ENCODE results near the gene MEA1.
A peak's percentile ranks its signal among the peaks of the same experiment; 100 is the strongest.
"Not testable (repeated sequence)": the region's sequence is repeated elsewhere in the genome, so short reads cannot be mapped to it uniquely, and the experiment has no call there.

Gene MEA1

DNA sequence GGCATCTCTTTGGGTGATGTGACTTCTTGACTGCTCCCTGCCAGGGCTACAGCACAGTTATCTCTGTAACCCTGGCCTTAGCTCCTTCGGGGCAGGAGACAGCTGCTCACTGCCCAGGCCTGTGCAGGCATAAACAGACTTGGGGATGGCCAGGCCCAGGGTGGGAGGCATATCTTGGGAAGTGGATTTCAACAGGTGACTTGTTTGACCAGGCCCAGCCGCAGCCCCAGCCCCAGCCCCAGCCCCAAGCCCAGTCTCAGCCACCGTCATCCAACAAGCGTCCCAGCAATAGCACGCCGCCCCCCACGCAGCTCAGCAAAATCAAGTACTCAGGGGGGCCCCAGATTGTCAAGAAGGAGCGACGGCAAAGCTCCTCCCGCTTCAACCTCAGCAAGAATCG, 7.5 kb downstream of the MEA1 start:
- DNase-seq, result no peak

DNA sequence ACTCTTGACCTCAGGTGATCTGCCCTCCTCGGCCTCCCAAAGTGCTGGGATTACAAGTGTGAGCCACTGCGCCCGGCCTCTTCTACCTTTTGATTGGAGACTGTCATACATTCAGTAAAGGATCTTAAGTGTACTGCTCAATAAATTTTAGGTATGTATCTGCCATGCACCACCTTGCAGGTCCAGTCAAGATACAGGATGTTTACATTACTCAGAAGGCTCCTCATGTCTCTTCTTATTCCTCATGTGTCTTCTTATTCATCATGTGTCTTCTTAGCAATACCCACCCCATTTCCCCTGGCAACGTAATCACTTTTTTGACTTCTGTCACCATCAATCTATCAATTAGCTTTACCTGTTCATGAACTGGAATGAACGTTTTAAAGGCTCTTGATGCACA, 7.9 kb downstream of the MEA1 start:
- DNase-seq, result no peak

DNA sequence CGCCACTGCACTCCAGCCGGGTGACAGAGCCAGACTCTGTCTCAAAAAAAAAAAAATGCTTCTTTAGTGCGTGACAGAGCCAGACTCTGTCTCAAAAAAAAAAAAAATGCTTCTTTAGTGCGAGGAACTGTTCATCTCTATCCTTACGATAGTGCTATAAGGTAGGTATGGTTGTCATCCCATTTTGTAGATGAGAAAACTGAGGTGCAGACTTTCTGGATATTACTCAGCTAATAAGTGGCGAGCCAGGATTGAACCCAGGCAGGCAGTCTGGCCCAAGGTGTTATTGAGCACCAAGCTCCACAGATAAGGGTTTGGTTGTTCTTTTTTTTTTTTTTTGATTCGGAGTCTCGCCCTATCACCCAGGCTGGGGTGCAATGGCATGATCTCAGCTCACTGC, 11.9 kb downstream of the MEA1 start:
- DNase-seq, result no peak

DNA sequence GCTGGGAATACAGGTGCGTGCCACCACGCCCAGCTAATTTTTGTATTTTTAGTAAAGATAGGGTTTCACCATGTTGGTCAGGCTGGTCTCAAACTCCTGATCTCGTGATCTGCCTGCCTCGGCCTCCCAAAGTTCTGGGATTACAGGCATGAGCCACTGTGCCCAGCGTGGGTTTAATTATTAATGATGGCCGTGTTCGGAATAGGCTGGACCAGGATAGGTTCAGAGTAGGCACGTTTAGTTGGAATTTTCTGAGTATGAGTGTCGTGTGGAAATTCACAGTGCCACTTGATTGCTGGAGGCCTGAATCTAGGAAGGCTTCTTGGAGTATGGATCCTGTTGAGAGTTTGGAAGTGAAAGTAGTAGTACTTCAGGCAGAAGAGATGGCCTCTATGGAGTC, 15.5 kb downstream of the MEA1 start:
- DNase-seq, result not testable (repeated sequence)

DNA sequence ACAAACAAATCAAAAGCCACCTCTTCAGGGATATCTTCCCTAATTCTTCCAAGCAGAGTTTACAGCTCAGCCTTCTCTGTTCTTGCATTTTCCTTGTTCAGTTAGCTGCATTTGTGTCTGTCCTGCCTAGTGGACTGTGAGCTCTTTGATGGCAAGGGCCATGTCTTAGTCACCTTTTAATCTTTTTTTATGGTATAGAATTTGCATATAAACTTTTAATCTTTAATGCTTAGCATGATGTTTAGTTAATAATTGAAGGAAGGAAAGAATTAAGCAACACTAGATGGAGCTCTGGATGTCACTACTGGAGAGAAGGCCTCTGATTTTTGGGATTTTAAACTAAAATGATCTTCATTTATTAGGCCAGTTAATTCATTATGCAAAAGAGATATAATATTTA, 17.2 kb downstream of the MEA1 start:
- DNase-seq, result no peak

DNA sequence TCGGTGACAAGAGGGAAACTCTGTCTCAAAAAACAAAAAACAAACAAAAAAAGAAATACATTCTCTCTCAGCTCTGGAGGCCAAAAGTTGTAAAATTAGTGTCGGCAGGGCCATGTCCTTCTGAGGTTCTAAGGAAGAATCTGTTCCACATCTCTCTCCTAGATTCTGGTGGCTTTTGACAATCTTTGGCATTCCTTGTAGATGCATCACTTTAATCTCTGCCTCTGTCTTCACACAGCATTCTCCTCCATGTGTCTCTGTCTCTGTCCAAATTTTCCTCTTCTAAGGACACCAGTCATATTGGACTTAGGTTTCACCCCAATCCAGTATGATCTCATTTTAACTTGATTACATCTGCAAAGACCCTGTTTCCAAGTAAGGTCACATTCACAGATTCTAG, 20.3 kb downstream of the MEA1 start:
- DNase-seq, result no peak

DNA sequence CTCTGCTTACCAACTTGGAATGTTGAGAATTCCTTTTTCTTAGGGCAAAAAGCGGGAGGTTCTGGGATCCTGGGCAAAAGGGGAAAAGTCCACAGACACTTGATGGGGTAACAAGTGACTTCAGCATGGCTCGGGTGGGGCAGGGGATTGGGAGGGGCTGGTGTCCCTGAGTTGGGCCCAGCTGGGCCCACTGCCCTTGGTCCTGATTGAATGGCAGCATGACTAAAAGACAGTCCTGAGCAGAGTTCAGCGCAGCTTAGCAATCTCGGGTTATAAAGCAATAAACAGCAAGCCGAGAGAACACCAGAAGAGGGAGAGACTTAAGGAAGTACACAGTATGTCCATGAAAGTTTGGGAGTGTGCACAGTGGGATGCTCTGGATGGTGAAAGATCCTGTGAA, 23.8 kb downstream of the MEA1 start:
- DNase-seq, result no peak

DNA sequence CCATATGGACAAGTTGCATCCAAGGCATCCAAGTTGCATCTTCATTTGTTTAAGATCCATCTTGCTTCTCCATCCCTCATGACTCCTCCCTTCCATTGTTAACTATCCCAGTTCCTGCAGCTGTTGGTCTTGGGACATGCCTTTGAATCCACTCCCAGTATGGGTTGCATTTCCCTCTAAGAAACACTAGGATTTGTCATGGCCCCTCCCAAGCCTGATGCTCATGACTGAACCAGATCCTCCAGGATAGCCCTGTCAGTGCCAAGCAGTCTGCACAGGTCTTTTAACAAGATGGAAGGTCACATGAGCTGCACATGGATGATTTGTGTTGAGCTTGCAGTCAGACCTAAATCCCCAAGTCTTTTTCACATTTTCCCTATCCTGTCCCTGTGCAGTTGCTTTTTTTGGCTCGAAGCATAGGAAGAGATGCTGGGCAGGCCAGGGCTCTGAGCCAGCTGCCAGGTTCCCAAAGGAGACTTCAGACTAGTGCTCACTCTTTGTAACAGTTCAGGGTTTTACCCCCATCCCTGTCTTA, 25.2 kb downstream of the MEA1 start:
- no peak for DNase-seq

DNA sequence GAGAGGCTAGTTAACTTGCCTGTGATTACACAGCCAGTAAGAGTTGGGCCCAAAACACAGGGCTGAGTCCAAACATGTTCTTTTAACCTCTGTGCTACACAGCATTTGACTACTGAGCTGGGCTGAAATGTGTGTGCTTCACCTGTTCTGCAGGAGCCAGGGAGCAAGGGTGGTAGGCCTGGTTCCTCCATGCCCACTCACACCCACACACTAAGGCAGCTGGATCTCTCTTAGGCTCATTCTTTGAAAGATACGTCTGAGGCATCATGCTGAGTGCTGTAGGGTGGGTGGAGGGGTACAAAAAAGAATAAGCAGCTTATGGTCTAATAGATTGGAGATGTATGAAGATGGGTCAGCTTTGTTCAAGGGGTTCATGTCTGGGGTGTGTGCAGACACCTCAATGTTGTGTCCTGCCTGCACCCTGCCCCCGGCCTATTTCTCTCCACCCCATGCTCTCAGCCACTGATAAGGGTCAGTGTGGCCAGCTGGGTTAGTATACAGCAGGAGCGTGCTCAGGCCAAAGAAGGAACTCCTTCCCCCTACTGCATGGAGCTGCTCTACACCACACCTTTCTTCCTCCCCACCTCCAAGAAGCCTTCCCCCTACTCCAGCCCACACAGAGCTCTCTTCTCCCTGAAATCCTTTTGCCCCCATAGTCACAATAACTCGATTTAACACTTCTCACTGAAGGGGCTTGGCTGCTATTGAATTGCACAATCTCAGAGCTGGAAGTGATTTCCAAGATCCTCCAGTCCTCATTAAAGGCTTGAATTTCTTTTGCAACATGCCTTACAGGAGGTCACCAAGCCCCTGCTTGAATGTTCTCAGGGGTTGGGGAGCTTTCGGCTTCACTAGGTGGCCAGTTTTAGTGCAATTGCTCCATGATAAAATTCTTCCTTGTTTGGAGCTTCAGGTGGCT, 26.0 kb downstream of the MEA1 start:
- DNase-seq, result no peak

DNA sequence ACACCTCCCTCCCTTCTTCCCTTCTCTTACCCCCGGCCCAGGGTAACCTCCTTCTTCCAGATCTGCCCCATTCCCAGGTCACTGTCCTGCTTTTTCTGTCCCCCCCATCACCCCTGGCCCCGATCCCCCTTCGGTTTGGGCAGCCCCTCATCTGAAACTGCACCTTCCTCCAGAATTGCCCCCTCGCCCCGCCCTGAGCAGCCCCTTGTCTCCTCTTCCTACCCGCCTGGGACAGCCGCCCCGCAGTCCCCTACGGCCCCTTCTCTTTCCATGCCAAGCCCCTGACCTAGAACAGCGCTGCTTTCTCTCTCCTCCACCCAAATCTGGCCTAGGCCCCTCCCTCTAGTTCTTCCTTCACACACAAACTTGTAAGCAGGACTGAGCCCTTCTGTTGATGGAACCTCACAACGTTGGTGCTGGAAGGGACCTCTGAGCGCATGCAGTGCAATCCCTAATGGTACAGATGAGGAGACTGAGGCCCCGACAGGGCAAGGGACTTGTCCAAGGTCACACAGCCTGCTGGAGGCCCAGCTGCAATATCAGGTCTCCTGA, 28.7 kb downstream of the MEA1 start:
- no peak for DNase-seq

DNA sequence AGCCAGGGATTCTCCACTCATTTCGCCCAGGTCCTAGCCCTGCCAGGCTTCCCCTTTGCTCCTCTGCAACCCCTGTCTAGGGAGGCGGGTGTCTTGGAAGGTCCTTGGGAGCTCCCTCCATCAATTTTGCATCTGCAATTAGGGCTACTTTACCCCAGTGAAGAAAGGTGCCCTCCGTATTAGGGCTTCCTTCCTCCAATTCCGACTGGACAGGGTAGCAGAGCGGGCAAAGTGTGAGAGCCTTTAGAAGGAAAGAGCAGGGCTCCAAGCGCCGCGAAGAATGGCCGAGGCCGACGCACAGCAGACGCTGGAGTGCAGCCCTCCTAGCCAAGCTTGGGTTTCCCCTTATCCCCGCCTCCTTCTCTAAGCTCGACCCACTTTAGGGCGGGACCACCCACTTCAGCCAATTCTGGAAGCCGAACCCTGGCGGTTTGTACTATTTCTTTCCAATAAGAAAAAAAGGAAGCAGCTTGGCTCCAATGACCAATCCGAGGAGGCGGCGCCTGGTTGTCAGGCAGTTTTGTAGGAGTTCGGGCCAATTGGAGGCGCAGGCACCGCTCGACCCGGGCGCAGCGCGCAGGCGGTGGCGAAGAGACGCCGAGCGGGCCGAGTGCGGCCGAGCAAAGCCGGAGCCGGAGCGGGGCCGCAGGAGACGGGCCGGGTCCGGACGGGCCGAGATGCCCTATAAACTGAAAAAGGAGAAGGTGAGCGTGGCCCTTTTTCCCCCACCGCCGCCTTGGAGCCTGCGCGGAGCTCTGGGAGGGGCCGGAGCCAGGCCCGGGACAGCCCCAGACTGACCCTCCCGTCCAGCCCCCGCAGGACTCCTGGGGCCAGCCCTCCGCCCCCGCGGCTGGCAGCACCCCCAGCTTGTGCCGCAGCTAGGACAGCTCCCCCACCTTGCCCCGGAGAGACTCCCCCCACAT, 29.5 kb downstream of the MEA1 start, which contains the start of gene PPP2R5D:
TSS of gene PPP2R5D (plus strand) at position 570 of the 923 bp plus-strand sequence. CDS start at position 678, 108 bp downstream.
- peak; percentile 99 for DNase-seq

DNA sequence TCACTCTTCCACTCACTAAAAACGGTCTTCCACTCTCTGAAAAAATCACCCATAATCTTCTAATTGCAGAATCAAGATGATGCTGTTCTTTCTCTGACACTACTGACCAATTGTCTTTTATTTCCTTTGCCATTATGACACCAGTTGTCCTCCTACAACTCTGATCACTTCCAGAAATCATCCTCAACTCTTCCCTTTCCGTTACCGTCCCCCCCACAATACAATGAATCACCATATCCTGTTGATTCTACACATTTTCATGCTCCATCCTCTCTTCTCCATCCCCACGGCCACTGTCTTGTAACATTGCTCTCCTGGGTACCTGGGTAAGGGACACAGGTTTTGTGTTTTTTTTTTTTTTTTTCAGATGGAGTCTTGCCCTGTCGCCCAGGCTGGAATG, 31.9 kb downstream of the MEA1 start:
- no peak for DNase-seq

DNA sequence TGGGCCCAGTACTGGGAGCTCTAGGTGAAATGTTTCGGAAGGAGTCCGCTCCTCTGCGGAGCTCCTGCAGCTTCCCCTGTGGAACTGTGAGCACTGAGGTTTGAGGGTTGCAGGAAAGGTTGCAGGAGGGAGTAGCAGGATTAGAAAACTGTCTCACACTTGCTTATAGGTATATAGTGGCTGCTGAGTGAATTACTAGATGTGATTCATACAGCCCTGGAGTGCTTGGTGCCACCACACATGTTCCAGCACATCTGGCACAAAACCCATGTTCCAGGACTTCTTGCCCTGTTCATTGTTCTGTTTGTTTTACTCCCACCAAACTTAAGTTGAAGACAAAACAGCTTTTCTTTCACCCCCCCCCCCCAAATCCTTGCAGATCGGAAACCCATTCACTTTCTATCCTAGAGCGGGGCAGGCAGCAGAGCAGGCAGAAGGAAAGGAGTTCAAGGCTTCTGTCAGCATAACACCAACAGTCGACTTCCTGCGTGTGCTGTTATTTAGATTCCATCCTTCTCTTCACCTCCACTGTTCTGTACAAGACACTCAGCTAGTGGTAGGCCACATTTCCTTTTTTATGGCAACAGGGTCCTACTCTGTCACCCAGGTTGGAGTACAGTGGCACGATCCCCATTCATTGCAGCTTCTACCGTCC, 34.1 kb downstream of the MEA1 start:
- DNase-seq, result no peak

DNA sequence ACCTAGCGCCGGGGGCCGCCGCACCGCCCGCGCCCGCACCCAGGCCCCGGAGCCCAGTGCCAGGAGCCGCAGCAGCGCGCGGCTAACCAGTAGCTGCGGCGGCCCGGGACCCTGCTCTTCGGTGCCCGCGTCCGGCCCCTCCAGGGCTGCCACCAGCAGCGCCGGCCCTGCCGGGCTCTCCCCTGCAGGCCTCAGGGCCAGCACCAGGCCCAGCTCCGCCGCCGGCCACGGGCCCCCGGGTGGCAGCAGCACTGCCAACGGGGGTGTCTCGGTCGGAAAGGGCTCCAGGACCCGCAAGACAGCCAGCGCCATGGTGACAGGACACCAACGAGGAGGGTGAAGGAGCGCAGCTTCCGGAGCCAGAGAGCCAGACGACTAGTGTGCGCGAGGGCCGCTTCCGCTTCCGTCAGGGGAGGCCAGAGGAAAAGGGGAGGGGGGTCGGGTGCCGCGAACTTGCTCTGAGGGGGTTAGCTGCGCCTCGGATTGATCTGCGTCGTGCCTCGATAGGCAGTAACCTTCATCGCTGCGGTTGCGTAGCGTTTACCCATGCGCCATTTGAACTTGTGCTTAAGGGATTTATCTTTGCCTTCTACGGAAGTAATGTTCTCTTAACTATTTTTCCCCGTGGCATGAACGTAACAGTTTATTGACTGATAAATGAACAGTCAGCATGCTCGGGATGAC, 34.8 kb downstream of the MEA1 start, which contains the start of gene PEX6:
TSS of gene PEX6 (minus strand) at position 343 of the 684 bp plus-strand sequence. CDS start at position 312, 31 bp downstream.
- DNase-seq, result peak; percentile 90

DNA sequence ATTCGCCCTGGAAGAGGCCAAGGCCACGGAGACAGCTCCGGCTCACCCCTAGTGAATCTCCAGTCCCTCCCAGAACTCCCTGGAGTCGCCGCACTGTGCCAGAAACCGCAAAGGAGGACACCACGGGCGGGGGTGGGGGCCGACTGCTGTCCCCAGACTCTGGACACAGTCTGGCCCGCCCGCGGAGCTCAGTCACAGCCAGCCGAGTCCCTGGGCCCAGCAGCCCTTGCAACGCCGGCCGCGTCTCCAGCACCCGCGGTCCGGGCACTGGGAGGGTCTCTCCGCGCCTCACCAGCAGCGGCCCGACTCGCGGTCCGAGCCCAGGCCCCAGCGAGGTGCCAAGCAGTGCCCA, 35.3 kb downstream of the MEA1 start:
- DNase-seq, result no peak

DNA sequence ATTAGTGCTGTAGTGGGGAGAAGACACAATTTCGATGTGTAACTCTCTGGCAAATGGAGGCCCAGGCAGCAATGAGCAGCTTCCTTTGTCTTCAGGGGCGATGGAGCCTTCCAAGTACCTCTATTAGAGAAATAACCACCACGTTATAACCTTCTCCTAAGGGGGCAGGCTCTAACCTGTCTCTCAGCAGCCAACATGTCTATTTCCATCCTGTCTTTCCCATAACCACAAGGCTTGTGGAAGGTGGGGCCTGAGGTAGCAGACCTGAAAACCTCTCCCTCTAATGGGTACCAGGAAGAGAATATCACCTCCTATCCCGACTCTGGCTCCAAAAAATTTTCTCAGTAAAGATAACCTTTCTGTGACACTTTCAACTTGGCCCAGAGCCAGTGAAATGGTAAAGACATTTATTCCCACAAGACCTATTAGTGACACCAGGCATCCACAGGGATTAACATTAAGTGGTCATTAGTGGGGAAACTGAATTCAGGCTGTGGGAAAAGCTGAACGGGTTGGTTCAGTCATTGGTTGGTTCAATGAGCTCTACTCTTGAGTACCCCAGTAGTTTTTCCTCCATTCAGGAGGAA, 38.7 kb downstream of the MEA1 start:
- no peak for DNase-seq

DNA sequence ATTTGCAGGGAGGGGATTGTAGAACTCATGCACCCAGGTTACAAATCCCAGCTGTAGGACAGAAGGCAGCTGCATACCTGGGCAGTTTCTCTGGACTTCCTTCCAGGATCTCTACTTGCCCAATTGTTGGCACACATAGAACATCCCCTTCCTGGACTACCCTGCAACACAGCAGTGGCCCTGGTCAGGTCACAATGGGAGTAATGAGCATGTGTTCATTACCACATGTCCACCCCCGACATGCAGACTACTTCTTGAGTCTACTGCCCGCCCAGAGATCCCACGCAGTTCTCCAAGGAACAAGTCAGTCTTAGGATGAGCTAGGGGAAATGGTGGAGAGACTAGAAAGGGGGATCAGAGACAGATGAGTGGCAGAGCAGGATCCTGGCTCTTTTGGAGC, 39.8 kb downstream of the MEA1 start:
- DNase-seq, result no peak

DNA sequence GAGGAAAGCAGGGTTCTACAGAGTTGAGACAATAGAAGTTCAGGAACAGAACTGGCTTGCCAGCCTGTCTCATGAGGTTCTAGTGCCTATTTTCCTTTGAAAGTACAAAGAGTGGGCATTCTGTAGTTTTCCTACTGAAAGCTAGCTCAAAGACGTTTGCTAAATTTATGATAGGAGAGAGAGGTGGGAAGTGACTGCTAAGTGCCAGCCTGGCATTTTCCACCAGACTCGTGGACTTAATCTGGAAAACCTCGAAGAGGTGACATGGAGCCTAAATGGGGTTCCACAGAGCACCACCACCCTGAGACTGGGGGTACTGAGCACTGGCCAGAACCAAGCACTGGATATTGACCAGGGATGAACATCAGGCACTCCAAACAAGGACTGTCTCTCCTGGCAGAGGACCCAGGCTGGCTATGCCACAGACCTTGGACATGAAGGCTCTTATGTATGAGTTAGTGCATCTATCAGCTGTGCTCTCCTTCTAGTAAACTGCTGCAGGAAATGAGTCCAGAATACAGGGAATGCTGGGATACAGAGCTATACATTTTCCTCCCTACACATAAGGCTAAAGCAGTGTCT, 41.9 kb downstream of the MEA1 start:
- no peak for DNase-seq

DNA sequence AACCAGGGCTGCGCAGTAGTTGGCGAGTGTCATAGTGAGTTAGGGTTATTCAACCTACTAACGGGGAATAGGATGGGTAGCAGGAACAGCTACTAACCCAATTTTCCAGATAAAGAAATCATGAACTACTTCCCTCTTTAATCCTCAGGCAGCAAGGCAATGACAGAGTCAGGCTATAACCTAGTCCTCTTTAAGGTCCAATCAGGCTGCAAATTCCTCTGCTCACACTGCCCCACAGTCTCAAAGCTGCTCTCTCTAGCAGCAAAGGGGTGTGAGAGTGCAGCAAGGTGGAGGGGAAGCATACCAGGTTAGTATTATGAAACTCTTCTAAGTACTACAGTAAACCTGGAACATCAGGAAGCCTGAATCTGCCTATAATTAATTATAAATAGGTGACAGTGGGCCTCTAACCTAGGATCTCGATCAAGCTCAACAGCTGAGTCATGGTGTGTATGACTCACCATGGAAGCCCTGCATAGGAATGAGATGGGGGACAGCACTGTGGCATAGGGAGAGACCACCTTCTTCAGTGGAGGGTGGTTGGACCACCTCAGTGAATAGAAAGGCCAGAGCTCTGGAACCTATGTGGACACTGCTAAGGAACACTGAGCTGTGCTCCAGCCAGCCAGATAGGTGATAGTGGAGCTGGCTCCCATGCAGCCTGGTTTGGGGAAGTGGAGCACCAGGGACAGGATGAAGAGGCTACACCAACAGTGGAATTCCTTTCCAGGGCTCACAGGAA, 42.7 kb downstream of the MEA1 start:
- no peak for DNase-seq

DNA sequence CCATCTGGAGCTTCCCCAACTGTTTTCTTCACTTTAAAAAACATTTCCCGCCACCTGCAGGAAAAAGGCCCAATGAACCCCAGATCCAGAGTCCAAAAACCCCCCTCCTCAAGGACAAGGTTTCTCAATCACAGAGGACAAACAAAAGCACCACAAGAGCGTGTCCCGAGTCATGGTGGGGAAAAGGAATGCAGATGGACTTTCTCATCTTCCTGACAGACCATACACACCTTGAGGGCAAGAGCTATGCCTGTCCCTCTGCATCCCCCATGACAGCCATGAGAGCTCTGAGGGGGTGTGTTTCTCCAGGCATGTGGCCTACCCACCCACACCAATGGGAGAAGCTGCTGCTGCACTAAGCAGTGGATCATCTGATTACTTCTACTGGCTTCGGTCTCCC, 43.8 kb downstream of the MEA1 start:
- no peak for DNase-seq
